K562 (cell line): ENCODE data around the gene SLC26A8. TPM values are rescaled to one million over a fixed set of nuclear protein-coding genes. Genes with fewer than 3 reads are reported as not detected.

Source experiments
- CAMTA2 ChIP-seq: fragments of 250-450 bp; sonication (Bioruptor Pico); conservative IDR thresholded peaks from 2 replicates; pipeline ENCODE4 v1.5.1; 2022
- CCAR2 ChIP-seq: fragments of 200-400 bp; formaldehyde crosslinking; IDR thresholded peaks from 2 replicates; pipeline ENCODE4 v1.6.1; 2017; ENCODE audit warnings: mild to moderate bottlenecking, low read depth, low read length
- DACH1 ChIP-seq: fragments of 450-650 bp; IDR thresholded peaks from 2 replicates; pipeline ENCODE4 v1.6.1; 2018; ENCODE audit not compliant: partially characterized antibody
- JUNB ChIP-seq: fragments of 450-650 bp; formaldehyde crosslinking; conservative IDR thresholded peaks from 2 replicates; pipeline ENCODE4 v1.4.0; 2020; ENCODE audit warnings: mild to moderate bottlenecking
- POU5F1 ChIP-seq: fragments of 150-350 bp; IDR thresholded peaks from 2 replicates; pipeline ENCODE4 v1.6.1; 2014; ENCODE audit warnings: borderline replicate concordance, low read length, low read depth, mild to moderate bottlenecking; ENCODE audit not compliant: partially characterized antibody
- RBM17 ChIP-seq: fragments of 200-400 bp; formaldehyde crosslinking; IDR thresholded peaks from 2 replicates; pipeline ENCODE4 v1.6.1; 2017; ENCODE audit warnings: low read depth, mild to moderate bottlenecking, low read length, borderline replicate concordance
- SIN3A ChIP-seq, 2 experiments: fragments of 150-350 bp in 1 of 2; IDR thresholded peaks; 2 replicates each; pipeline ENCODE4 v1.6.1; 2011 to 2016; ENCODE audit warnings: borderline replicate concordance in 2 of 2, low read depth in 2 of 2, low read length in 2 of 2, mild to moderate bottlenecking in 2 of 2, moderate library complexity in 2 of 2; ENCODE audit not compliant: control insufficient read depth in 1 of 2
- SMARCA4 ChIP-seq: fragments of 450-650 bp; IDR thresholded peaks from 2 replicates; pipeline ENCODE4 v1.6.1; 2016
- TEAD4 ChIP-seq, 2 experiments: sonication (generic) in 1 of 2; formaldehyde crosslinking in 1 of 2; IDR thresholded peaks; 2 replicates each; pipeline versions ENCODE4 v1.6.1 to v1.8.0; 2012 to 2022; ENCODE audit warnings: borderline replicate concordance in 1 of 2, inconsistent platforms in 1 of 2, low read length in 1 of 2, mild to moderate bottlenecking in 1 of 2, missing genetic modification reagents in 1 of 2
- YY1 ChIP-seq, 3 experiments: IDR thresholded peaks; 2 replicates each; pipeline ENCODE4 v1.6.1; 2011; ENCODE audit warnings: low read length in 2 of 3, mild to moderate bottlenecking in 2 of 3, moderate library complexity in 2 of 3, borderline replicate concordance in 1 of 3, control low read depth in 1 of 3, low read depth in 1 of 3; ENCODE audit not compliant: insufficient read depth in 3 of 3, insufficient replicate concordance in 2 of 3, control insufficient read depth in 1 of 3, insufficient read length in 1 of 3; ENCODE audit errors: extremely low read depth in 1 of 3
- ZNF133 ChIP-seq: fragments of 250-450 bp; sonication (Bioruptor Pico); IDR thresholded peaks from 2 replicates; pipeline ENCODE4 v1.4.0; 2020; ENCODE audit warnings: mild to moderate bottlenecking
- ZNF253 ChIP-seq: fragments of 250-450 bp; sonication (Bioruptor Pico); conservative IDR thresholded peaks from 2 replicates; pipeline ENCODE4 v1.6.1; 2021; ENCODE audit warnings: mild to moderate bottlenecking
- ZNF584 ChIP-seq: fragments of 200-800 bp; sonication (Bioruptor generic); IDR thresholded peaks from 2 replicates; pipeline ENCODE4 v1.6.1; 2016; ENCODE audit warnings: low read depth, mild to moderate bottlenecking, missing genetic modification characterization, missing compliant biosample characterization
- ZNF780A ChIP-seq: fragments of 250-450 bp; sonication (Bioruptor Pico); IDR thresholded peaks from 2 replicates; pipeline ENCODE4 v1.5.0; 2021; ENCODE audit warnings: mild to moderate bottlenecking
- polyA plus RNA-seq, 8 experiments: library from polyadenylated mRNA; depleted of rRNA in 4 of 8; stranded (reverse) in 5 of 8; unstranded in 3 of 8; fragments of >200 nt; fragmentation: Nextera tagmentation in 2 of 8; fragmentation: Illumina TruSeq in 1 of 8; extraction: Ambion mirVana in 2 of 8; extraction: Trizol in 1 of 8; gene quantifications; 2 replicates each; pipeline versions ENCODE4 v1.2.1 to v1.2.3, GENCODE V29; 2011 to 2014; ENCODE audit warnings: inconsistent platforms in 1 of 8, missing spikeins in 1 of 8
- total RNA-seq, 7 experiments: library from RNA; depleted of rRNA in 6 of 7; stranded (reverse); fragments of >200 nt in 6 of 7; fragmentation: Illumina TruSeq in 2 of 7; extraction: Trizol in 2 of 7; gene quantifications; 2 replicates each; pipeline versions ENCODE4 v1.2.1 to v1.2.3, GENCODE V29; 2011 to 2021; ENCODE audit warnings: low replicate concordance in 1 of 7
- TF ChIP-seq, protein P1 (sequence below): fragments of 250-450 bp; sonication (Bioruptor Pico); IDR thresholded peaks from 2 replicates; pipeline ENCODE4 v1.8.0; 2022; ENCODE audit warnings: moderate library complexity, mild to moderate bottlenecking, inconsistent platforms
- TF ChIP-seq, protein P2 (sequence below): fragments of 200-800 bp; sonication (Bioruptor generic); IDR thresholded peaks from 2 replicates; pipeline ENCODE4 v1.6.1; 2016; ENCODE audit warnings: missing genetic modification characterization, missing compliant biosample characterization
- TF ChIP-seq, protein P3 (sequence below): conservative IDR thresholded peaks from 2 replicates; pipeline ENCODE4 v1.6.1; 2011; ENCODE audit warnings: low read depth, mild to moderate bottlenecking, low read length; ENCODE audit not compliant: control insufficient read depth

SLC26A8 gene
- total and polyA plus RNA-seq, 9 of the 15 experiments (the other 6 are each of a cell fraction or from before 2014, with no cell fraction given): not detected

DNA sequence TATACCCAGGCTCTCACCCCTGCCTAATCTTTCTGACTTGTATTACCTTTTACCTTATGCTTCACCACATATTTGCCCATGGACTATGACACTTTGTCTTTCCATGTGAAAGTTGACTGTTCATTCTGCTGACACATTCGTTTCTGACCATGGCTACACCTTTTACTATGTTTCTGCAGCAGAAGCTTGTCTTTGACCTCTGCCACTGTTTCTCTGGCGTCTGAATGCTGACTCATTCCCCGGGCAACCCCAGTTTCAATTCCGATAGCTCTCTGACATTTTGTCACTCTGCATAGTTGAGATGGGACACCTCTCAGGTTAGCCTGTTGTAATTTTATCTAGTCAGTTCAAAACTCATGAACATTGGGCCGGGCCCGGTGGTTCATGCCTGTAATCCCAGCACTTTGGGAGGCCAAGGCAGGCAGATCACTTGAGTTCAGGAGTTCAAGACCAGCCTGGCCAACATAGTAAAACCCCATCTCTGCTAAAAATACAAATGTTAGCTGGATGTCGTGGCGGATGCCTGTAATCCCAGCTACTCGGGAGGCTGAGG is 50.7 kb downstream of the SLC26A8 start (continued):
- TF ChIP-seq YY1 (IDR thresholded peaks at IDR 0.05; ENCODE audit: borderline replicate concordance in 1 of 3, control insufficient read depth in 1 of 3, extremely low read depth in 1 of 3, insufficient read depth in 3 of 3, insufficient read length in 1 of 3, insufficient replicate concordance in 2 of 3, low read depth in 1 of 3, low read length in 2 of 3) (peak in 1 of 3 experiments; percentile 15), CAMTA2 (CRISPR knock-in tag) (no peak), RBM17 (no peak), SMARCA4 (peak; percentile 72), ZNF253 (CRISPR knock-in tag) (no peak), ZNF584 (CRISPR knock-in tag) (no peak), JUNB (CRISPR knock-in tag) (no peak), SIN3A (IDR thresholded peaks at IDR 0.05; ENCODE audit: borderline replicate concordance in 2 of 2, control insufficient read depth in 1 of 2, low read depth in 2 of 2, low read length in 2 of 2) (no peak), ZNF133 (CRISPR knock-in tag) (no peak), DACH1 (no peak), CCAR2 (no peak), TEAD4 (IDR thresholded peaks at IDR 0.05; ENCODE audit: low read length) (0 out of 2 replicates have a peak, but pooled peaks have one; percentile 9), TEAD4 (CRISPR knock-in tag; IDR thresholded peaks at IDR 0.05; ENCODE audit: borderline replicate concordance) (no peak), POU5F1 (no peak), ZNF780A (CRISPR knock-in tag) (no peak)
- TF ChIP-seq, protein P1, sequence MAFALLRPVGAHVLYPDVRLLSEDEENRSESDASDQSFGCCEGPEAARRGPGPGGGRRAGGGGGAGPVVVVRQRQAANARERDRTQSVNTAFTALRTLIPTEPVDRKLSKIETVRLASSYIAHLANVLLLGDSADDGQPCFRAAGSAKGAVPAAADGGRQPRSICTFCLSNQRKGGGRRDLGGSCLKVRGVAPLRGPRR (CRISPR knock-in tag): no peak
- TF ChIP-seq, protein P2, sequence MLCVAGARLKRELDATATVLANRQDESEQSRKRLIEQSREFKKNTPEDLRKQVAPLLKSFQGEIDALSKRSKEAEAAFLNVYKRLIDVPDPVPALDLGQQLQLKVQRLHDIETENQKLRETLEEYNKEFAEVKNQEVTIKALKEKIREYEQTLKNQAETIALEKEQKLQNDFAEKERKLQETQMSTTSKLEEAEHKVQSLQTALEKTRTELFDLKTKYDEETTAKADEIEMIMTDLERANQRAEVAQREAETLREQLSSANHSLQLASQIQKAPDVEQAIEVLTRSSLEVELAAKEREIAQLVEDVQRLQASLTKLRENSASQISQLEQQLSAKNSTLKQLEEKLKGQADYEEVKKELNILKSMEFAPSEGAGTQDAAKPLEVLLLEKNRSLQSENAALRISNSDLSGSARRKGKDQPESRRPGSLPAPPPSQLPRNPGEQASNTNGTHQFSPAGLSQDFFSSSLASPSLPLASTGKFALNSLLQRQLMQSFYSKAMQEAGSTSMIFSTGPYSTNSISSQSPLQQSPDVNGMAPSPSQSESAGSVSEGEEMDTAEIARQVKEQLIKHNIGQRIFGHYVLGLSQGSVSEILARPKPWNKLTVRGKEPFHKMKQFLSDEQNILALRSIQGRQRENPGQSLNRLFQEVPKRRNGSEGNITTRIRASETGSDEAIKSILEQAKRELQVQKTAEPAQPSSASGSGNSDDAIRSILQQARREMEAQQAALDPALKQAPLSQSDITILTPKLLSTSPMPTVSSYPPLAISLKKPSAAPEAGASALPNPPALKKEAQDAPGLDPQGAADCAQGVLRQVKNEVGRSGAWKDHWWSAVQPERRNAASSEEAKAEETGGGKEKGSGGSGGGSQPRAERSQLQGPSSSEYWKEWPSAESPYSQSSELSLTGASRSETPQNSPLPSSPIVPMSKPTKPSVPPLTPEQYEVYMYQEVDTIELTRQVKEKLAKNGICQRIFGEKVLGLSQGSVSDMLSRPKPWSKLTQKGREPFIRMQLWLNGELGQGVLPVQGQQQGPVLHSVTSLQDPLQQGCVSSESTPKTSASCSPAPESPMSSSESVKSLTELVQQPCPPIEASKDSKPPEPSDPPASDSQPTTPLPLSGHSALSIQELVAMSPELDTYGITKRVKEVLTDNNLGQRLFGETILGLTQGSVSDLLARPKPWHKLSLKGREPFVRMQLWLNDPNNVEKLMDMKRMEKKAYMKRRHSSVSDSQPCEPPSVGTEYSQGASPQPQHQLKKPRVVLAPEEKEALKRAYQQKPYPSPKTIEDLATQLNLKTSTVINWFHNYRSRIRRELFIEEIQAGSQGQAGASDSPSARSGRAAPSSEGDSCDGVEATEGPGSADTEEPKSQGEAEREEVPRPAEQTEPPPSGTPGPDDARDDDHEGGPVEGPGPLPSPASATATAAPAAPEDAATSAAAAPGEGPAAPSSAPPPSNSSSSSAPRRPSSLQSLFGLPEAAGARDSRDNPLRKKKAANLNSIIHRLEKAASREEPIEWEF: no peak
- TF ChIP-seq, protein P3, sequence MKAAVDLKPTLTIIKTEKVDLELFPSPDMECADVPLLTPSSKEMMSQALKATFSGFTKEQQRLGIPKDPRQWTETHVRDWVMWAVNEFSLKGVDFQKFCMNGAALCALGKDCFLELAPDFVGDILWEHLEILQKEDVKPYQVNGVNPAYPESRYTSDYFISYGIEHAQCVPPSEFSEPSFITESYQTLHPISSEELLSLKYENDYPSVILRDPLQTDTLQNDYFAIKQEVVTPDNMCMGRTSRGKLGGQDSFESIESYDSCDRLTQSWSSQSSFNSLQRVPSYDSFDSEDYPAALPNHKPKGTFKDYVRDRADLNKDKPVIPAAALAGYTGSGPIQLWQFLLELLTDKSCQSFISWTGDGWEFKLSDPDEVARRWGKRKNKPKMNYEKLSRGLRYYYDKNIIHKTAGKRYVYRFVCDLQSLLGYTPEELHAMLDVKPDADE: no peak
